ENCODE results near the gene TSC22D3. TPM values are rescaled to one million over a fixed set of nuclear protein-coding genes. Genes with fewer than 3 reads are reported as not detected.

TSC22D3 gene
- total RNA-seq, 2 donors from 2014 or later, result 79.1 to 88.1 TPM

- Mint-ChIP-seq H3K4me1 (ENCODE audit: low read depth) (peaks cover 20% of the 10 kb centered on the region), H3K9me3 (no peaks in the 10 kb centered on the region), H3K36me3 (ENCODE audit: insufficient read depth in 2 of 2) (no peaks in the 10 kb centered on the region), H3K27me3 (ENCODE audit: low read depth) (peaks cover 30% of the 10 kb centered on the region), H3K4me3 (no peak overlapping the region), H3K27ac (no peak overlapping the region)
- no peak for ATAC-seq (replicated peaks in 1 of 2)
- no peak for DNase-seq
These were observed 40.9 kb downstream of the TSC22D3 start for GRCh38 chrX:107734646-107735045.

- H3K9me3 Mint-ChIP-seq, result no peaks in the 10 kb centered on the region
- peaks cover 24% of the 10 kb centered on the region for H3K4me1 Mint-ChIP-seq (ENCODE audit: low read depth)
- H3K36me3 Mint-ChIP-seq (ENCODE audit: insufficient read depth in 2 of 2), result no peaks in the 10 kb centered on the region
- H3K27ac Mint-ChIP-seq, result no peak overlapping the region
- peaks cover 30% of the 10 kb centered on the region for H3K27me3 Mint-ChIP-seq (ENCODE audit: low read depth)
- H3K4me3 Mint-ChIP-seq, result no peak overlapping the region
- DNase-seq, result no peak
- no peak for ATAC-seq (replicated peaks in 1 of 2)
These were observed 41.9 kb downstream of the TSC22D3 start for GRCh38 chrX:107733686-107734085.

DNA sequence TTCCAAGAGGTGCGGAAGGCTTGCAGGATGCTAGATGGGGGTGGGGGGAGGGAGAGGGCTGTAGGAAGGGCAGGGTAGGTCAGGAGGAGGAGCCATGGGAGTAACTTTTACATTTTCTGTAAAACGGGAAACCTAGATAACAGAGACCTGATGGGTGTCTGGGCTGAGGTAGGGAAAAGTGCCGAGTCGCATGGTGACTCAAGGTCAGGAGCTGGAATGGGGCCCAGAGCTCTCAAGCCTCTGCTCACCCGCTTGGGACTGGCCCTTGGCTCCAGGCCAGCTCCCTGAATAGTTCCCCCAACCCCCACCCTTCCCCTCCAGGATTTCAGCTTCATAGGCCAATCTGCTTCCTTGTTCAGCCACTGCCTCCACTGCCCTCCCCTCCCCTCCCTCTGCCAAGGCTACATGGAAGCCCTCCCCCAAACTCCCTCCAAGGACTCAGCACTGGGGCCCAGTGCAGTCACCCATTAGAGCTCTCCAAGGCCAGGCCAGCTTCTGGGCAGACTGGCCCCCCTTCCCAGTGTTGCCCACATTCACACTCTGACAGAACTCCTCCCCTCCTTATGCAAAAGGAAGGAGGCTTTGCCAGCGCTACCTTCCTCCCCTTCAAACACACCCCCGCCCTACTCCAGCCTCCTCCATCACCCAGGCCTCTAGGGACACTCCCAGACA, 43.6 kb downstream of the TSC22D3 start:
- no peak for ATAC-seq (replicated peaks in 1 of 2)
- no peaks in the 10 kb centered on the region for H3K9me3 Mint-ChIP-seq
- no peak overlapping the region for H3K4me3 Mint-ChIP-seq

GRCh38 chrX:107730991-107731766, 44.4 kb downstream of the TSC22D3 start:
- Mint-ChIP-seq H3K9me3 (no peaks in the 10 kb centered on the region), H3K27ac (no peak overlapping the region), H3K4me1 (ENCODE audit: low read depth) (peaks cover 24% of the 10 kb centered on the region), H3K27me3 (ENCODE audit: low read depth) (peaks cover 30% of the 10 kb centered on the region), H3K36me3 (ENCODE audit: insufficient read depth in 2 of 2) (no peaks in the 10 kb centered on the region), H3K4me3 (no peak overlapping the region)
- ATAC-seq (replicated peaks in 1 of 2) (no peak), DNase-seq (no peak)

More for the DNA sequence above, 43.6 kb downstream of the TSC22D3 start:
- DNase-seq, result no peak
- Mint-ChIP-seq H3K4me1 (ENCODE audit: low read depth) (peaks cover 24% of the 10 kb centered on the region), H3K27ac (no peak overlapping the region), H3K36me3 (ENCODE audit: insufficient read depth in 2 of 2) (no peaks in the 10 kb centered on the region), H3K27me3 (ENCODE audit: low read depth) (peaks cover 30% of the 10 kb centered on the region)

GRCh38 chrX:107730298-107730655, 45.3 kb downstream of the TSC22D3 start:
- peaks cover 30% of the 10 kb centered on the region for H3K27me3 Mint-ChIP-seq (ENCODE audit: low read depth)
- H3K4me3 Mint-ChIP-seq, result no peak overlapping the region
- peaks cover 24% of the 10 kb centered on the region for H3K4me1 Mint-ChIP-seq (ENCODE audit: low read depth)
- no peak overlapping the region for H3K27ac Mint-ChIP-seq
- ATAC-seq (replicated peaks in 1 of 2), result no peak
- DNase-seq, result no peak
- no peaks in the 10 kb centered on the region for H3K9me3 Mint-ChIP-seq
- H3K36me3 Mint-ChIP-seq (ENCODE audit: insufficient read depth in 2 of 2), result no peaks in the 10 kb centered on the region

DNA sequence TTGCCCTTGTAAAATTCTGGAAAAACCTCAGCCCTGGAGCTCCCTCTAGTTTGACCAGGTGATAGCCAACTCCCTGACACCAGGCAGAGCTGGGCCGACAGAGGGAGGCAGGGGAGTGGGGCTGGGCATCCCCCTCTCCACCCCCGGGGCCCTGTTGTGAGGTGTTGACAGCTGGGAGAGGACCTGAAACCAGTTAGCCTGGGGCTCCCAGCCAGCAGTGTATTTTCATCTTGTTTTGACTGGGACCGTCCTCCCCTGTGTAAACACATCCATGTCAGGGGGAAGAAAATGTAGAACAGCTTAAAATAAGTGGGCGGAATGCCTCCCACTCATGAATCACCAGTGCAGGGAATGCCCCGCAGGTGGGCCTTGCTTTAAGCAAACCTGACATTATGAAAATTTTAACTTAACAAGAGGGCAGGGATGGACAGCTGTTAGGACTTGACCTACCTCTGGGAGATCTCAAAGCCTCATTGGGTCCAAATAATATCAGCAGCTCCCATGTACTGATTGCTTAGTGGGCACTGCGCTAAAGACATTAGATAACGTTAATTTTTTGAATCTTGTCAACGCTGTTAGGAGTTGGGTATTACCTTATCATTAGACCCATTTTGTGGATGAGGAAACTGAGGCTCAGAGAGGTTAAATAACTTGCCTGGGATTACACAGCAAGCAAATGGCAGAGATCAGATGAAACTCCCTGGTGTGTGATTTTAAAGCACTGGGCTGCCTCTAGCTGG, 45.9 kb downstream of the TSC22D3 start:
- no peaks in the 10 kb centered on the region for H3K36me3 Mint-ChIP-seq (ENCODE audit: insufficient read depth in 2 of 2)
- no peak overlapping the region for H3K4me3 Mint-ChIP-seq
- peaks cover 24% of the 10 kb centered on the region for H3K4me1 Mint-ChIP-seq (ENCODE audit: low read depth)
- H3K9me3 Mint-ChIP-seq, result no peaks in the 10 kb centered on the region
- no peak overlapping the region for H3K27ac Mint-ChIP-seq
- no peak for DNase-seq
- H3K27me3 Mint-ChIP-seq (ENCODE audit: low read depth), result peaks cover 30% of the 10 kb centered on the region
- ATAC-seq (replicated peaks in 1 of 2), result peak; percentile 72 to 78

GRCh38 chrX:107728371-107729099, 47.1 kb downstream of the TSC22D3 start:
- ATAC-seq (replicated peaks in 1 of 2) (no peak), DNase-seq (no peak)
- H3K4me1 Mint-ChIP-seq (ENCODE audit: low read depth), result peaks cover 24% of the 10 kb centered on the region
- H3K9me3 Mint-ChIP-seq, result no peaks in the 10 kb centered on the region
- H3K27ac Mint-ChIP-seq, result no peak overlapping the region
- no peak overlapping the region for H3K4me3 Mint-ChIP-seq
- H3K27me3 Mint-ChIP-seq (ENCODE audit: low read depth), result peaks cover 23% of the 10 kb centered on the region
- no peaks in the 10 kb centered on the region for H3K36me3 Mint-ChIP-seq (ENCODE audit: insufficient read depth in 2 of 2)

DNA sequence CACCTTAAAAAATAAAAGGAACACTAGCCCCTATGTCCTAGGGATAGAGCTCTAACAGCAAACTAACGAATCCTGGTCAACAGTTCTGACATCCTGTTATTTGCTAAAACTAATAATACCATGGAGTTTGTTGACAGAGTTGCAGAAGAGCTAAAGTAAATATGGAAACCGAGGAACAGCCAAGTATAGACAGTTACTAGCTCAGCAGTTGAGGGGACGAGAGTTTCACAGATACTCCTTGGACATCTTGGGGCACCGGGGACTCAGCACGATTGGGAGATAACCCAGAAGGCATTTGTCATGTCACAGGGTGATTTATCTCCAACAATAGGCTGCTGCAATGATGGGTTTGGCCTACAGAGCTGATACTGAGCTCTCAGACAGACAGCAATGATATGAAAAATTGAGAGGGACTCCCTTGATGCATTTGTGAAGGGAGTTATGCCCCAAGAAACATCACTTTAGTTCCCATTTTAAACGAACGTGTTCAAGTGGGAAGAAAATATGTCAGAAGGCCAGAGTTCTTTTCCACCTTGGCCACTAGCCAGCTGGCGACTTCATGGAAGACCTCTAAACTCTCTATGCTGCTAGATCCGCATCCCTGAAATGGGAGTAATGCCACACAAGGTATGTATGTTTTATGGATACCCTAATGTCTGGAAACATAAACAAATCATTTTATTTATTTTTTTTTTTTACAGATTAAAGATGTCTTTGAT, 48.6 kb downstream of the TSC22D3 start:
- ATAC-seq (replicated peaks in 1 of 2), result no peak
- peaks cover 9% of the 10 kb centered on the region for H3K27me3 Mint-ChIP-seq (ENCODE audit: low read depth)
- H3K4me3 Mint-ChIP-seq, result no peak overlapping the region
- H3K4me1 Mint-ChIP-seq (ENCODE audit: low read depth), result peaks cover 19% of the 10 kb centered on the region
- no peak overlapping the region for H3K27ac Mint-ChIP-seq
- DNase-seq, result no peak
- no peaks in the 10 kb centered on the region for H3K36me3 Mint-ChIP-seq (ENCODE audit: insufficient read depth in 2 of 2)
- H3K9me3 Mint-ChIP-seq, result no peaks in the 10 kb centered on the region

- no peak for DNase-seq
- no peak overlapping the region for H3K27ac Mint-ChIP-seq
- H3K9me3 Mint-ChIP-seq, result no peaks in the 10 kb centered on the region
- peaks cover 15% of the 10 kb centered on the region for H3K4me1 Mint-ChIP-seq (ENCODE audit: low read depth)
- no peak overlapping the region for H3K4me3 Mint-ChIP-seq
- no peaks in the 10 kb centered on the region for H3K27me3 Mint-ChIP-seq (ENCODE audit: low read depth)
- no peak for ATAC-seq (replicated peaks in 1 of 2)
- no peaks in the 10 kb centered on the region for H3K36me3 Mint-ChIP-seq (ENCODE audit: insufficient read depth in 2 of 2)
These were observed 49.6 kb downstream of the TSC22D3 start for GRCh38 chrX:107725761-107726555.

GRCh38 chrX:107724653-107725052, 50.9 kb downstream of the TSC22D3 start:
- Mint-ChIP-seq H3K4me3 (no peak overlapping the region), H3K36me3 (ENCODE audit: insufficient read depth in 2 of 2) (no peaks in the 10 kb centered on the region), H3K4me1 (ENCODE audit: low read depth) (peaks cover 4% of the 10 kb centered on the region), H3K27ac (no peak overlapping the region), H3K9me3 (no peaks in the 10 kb centered on the region), H3K27me3 (ENCODE audit: low read depth) (no peaks in the 10 kb centered on the region)
- ATAC-seq (replicated peaks in 1 of 2), result no peak
- DNase-seq, result no peak

DNA sequence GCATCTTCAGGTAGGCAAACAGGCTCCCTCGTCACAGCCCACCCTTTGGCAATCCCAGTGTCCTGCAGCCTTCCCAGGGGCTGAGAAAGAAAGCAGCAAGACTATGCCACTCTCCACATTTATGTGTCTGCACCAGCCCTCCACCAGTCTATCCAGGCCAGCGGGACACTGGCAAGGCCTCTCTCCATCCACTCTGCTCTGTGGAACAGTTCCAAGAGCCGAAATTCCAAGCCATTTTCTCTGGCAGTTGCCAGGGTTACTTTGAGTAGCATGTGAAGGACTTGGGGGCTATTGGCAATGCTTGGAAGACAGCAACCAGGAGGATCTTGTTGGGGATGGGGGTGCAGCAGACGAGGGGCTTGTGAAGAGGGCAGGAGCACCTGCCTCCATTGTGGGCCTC, 52.1 kb downstream of the TSC22D3 start:
- Mint-ChIP-seq H3K9me3 (no peaks in the 10 kb centered on the region), H3K4me1 (ENCODE audit: low read depth) (peaks cover 10% of the 10 kb centered on the region), H3K36me3 (ENCODE audit: insufficient read depth in 2 of 2) (no peaks in the 10 kb centered on the region), H3K4me3 (no peak overlapping the region), H3K27ac (no peak overlapping the region), H3K27me3 (ENCODE audit: low read depth) (no peaks in the 10 kb centered on the region)
- no peak for DNase-seq
- ATAC-seq (replicated peaks in 1 of 2), result no peak
